Measurements from ENCODE around the gene ILF2.
A peak's percentile ranks its signal among the peaks of the same experiment; 100 is the strongest.
"Not testable (repeated sequence)": the region's sequence is repeated elsewhere in the genome, so short reads cannot be mapped to it uniquely, and the experiment has no call there.

Gene ILF2

GRCh38 chr1:153643100-153643499, 27.7 kb downstream of the ILF2 start:
- peaks cover 61% of the 10 kb centered on the region for H3K4me1 Mint-ChIP-seq
- H3K27ac Mint-ChIP-seq: peak overlapping the region in 1 of 2 donors; percentile 74
- no peaks in the 10 kb centered on the region for H3K27me3 Mint-ChIP-seq
- H3K4me3 Mint-ChIP-seq: no peak overlapping the region
- no peaks in the 10 kb centered on the region for H3K9me3 Mint-ChIP-seq
- ATAC-seq (no peak), DNase-seq (no peak)

GRCh38 chr1:153642161-153642560, 28.6 kb downstream of the ILF2 start:
- Mint-ChIP-seq H3K27me3 (no peaks in the 10 kb centered on the region), H3K4me3 (no peak overlapping the region), H3K9me3 (no peaks in the 10 kb centered on the region), H3K4me1 (peaks cover 61% of the 10 kb centered on the region), H3K27ac (peak overlapping the region in 1 of 2 donors; percentile 71)
- no peak for DNase-seq
- no peak for ATAC-seq

GRCh38 chr1:153640861-153641260, 29.9 kb downstream of the ILF2 start:
- ATAC-seq (no peak), DNase-seq (no peak)
- Mint-ChIP-seq H3K27ac (peak overlapping the region in 1 of 2 donors; percentile 15), H3K27me3 (no peaks in the 10 kb centered on the region), H3K9me3 (no peaks in the 10 kb centered on the region), H3K4me1 (peaks cover 60% of the 10 kb centered on the region), H3K4me3 (no peak overlapping the region)

- H3K27ac Mint-ChIP-seq: peak overlapping the region in 1 of 2 donors; percentile 5
- H3K4me3 Mint-ChIP-seq, H3K9me3 Mint-ChIP-seq, H3K27me3 Mint-ChIP-seq, DNase-seq, ATAC-seq: not testable (repeated sequence)
- peaks cover 59% of the 10 kb centered on the region for H3K4me1 Mint-ChIP-seq
These were observed 30.6 kb downstream of the ILF2 start for GRCh38 chr1:153640213-153640612.

GRCh38 chr1:153639280-153639679, 31.5 kb downstream of the ILF2 start:
- H3K4me1 Mint-ChIP-seq: peaks cover 51% of the 10 kb centered on the region
- ATAC-seq: no peak
- no peak overlapping the region for H3K4me3 Mint-ChIP-seq
- no peak for DNase-seq
- H3K27ac Mint-ChIP-seq: no peak overlapping the region
- H3K27me3 Mint-ChIP-seq: no peaks in the 10 kb centered on the region
- H3K9me3 Mint-ChIP-seq: no peaks in the 10 kb centered on the region

GRCh38 chr1:153638261-153638660, 32.5 kb downstream of the ILF2 start:
- Mint-ChIP-seq H3K27me3 (no peaks in the 10 kb centered on the region), H3K9me3 (no peaks in the 10 kb centered on the region), H3K4me3 (no peak overlapping the region), H3K4me1 (peaks cover 46% of the 10 kb centered on the region), H3K27ac (peak overlapping the region; percentile 50 to 93)
- no peak for DNase-seq
- no peak for ATAC-seq

- H3K9me3 Mint-ChIP-seq: no peaks in the 10 kb centered on the region
- ATAC-seq (no peak), DNase-seq (no peak)
- H3K4me1 Mint-ChIP-seq: peaks cover 51% of the 10 kb centered on the region
- H3K4me3 Mint-ChIP-seq: peak overlapping the region; percentile 90 to 91
- no peaks in the 10 kb centered on the region for H3K27me3 Mint-ChIP-seq
- no peak overlapping the region for H3K27ac Mint-ChIP-seq
These were observed 34.5 kb downstream of the ILF2 start for GRCh38 chr1:153636312-153636711.

- no peak for ATAC-seq
- H3K4me1 Mint-ChIP-seq: peaks cover 51% of the 10 kb centered on the region
These were observed 34.9 kb downstream of the ILF2 start for GRCh38 chr1:153635872-153636271.

GRCh38 chr1:153633754-153634665, 36.8 kb downstream of the ILF2 start, which contains the start of gene CHTOP:
CHTOP (plus strand) TSS chr1:153634066; CDS start chr1:153636589, 2,523 bp downstream.
- peak; percentile 98 for DNase-seq
- H3K4me3 Mint-ChIP-seq: peak within 1 kb of the TSS; percentile 90 to 91
- peaks cover 54% of the 10 kb centered on the region for H3K4me1 Mint-ChIP-seq
- ATAC-seq: peak; percentile 94
- H3K27ac Mint-ChIP-seq: peak within 1 kb of the TSS; percentile 99 to 100
- no peaks in the 10 kb centered on the region for H3K27me3 Mint-ChIP-seq
- no peaks in the 10 kb centered on the region for H3K9me3 Mint-ChIP-seq

More at GRCh38 chr1:153635872-153636271, 34.9 kb downstream of the ILF2 start:
- no peaks in the 10 kb centered on the region for H3K27me3 Mint-ChIP-seq
- H3K27ac Mint-ChIP-seq: peak overlapping the region; percentile 19 to 84
- no peak for DNase-seq
- H3K9me3 Mint-ChIP-seq: no peaks in the 10 kb centered on the region
- H3K4me3 Mint-ChIP-seq: peak overlapping the region; percentile 90 to 91

GRCh38 chr1:153633161-153633753, 37.5 kb downstream of the ILF2 start:
- peaks cover 54% of the 10 kb centered on the region for H3K4me1 Mint-ChIP-seq
- DNase-seq (no peak), ATAC-seq (no peak)
- peak overlapping the region; percentile 99 to 100 for H3K27ac Mint-ChIP-seq
- H3K27me3 Mint-ChIP-seq: no peaks in the 10 kb centered on the region
- no peaks in the 10 kb centered on the region for H3K9me3 Mint-ChIP-seq
- H3K4me3 Mint-ChIP-seq: peak overlapping the region; percentile 90 to 91

GRCh38 chr1:153631047-153632022, 39.5 kb downstream of the ILF2 start:
- Mint-ChIP-seq H3K27me3 (peaks cover 13% of the 10 kb centered on the region), H3K9me3 (no peaks in the 10 kb centered on the region), H3K4me3 (no peak overlapping the region), H3K27ac (peak overlapping the region in 1 of 2 donors; percentile 13), H3K4me1 (peaks cover 50% of the 10 kb centered on the region)
- ATAC-seq: no peak
- no peak for DNase-seq

GRCh38 chr1:153630384-153630783, 40.4 kb downstream of the ILF2 start:
- Mint-ChIP-seq H3K27ac (no peak overlapping the region), H3K4me1 (peaks cover 41% of the 10 kb centered on the region), H3K27me3 (peaks cover 17% of the 10 kb centered on the region), H3K4me3 (no peak overlapping the region), H3K9me3 (no peaks in the 10 kb centered on the region)
- ATAC-seq (no peak), DNase-seq (no peak)

- Mint-ChIP-seq H3K9me3 (no peaks in the 10 kb centered on the region), H3K27me3 (peaks cover 17% of the 10 kb centered on the region), H3K4me1 (peaks cover 40% of the 10 kb centered on the region), H3K4me3 (no peak overlapping the region), H3K27ac (no peak overlapping the region)
- DNase-seq (no peak), ATAC-seq (no peak)
These were observed 40.8 kb downstream of the ILF2 start for GRCh38 chr1:153629971-153630370.

GRCh38 chr1:153629343-153629665, 41.5 kb downstream of the ILF2 start:
- Mint-ChIP-seq H3K27me3 (peaks cover 17% of the 10 kb centered on the region), H3K9me3 (no peaks in the 10 kb centered on the region), H3K4me1 (peaks cover 40% of the 10 kb centered on the region), H3K27ac (no peak overlapping the region), H3K4me3 (no peak overlapping the region)
- no peak for ATAC-seq
- DNase-seq: no peak

- H3K4me3 Mint-ChIP-seq: no peak overlapping the region
- peaks cover 17% of the 10 kb centered on the region for H3K27me3 Mint-ChIP-seq
- H3K27ac Mint-ChIP-seq: peak overlapping the region in 1 of 2 donors; percentile 37
- no peak for ATAC-seq
- peaks cover 40% of the 10 kb centered on the region for H3K4me1 Mint-ChIP-seq
- no peaks in the 10 kb centered on the region for H3K9me3 Mint-ChIP-seq
- no peak for DNase-seq
These were observed 42.0 kb downstream of the ILF2 start for GRCh38 chr1:153628638-153629342.

All from stimulated activated naive CD8-positive, alpha-beta T cell treated with anti-CD3 and anti-CD28 coated beads, Interleukin-15, amount 100 ng/mL, for 72 hours (primary cell).